Urinary bladder (tissue), 4 donors: ENCODE measurements around the gene SLC5A12. TPM values are rescaled to one million over a fixed set of nuclear protein-coding genes. Genes with fewer than 3 reads are reported as not detected.
"Not testable (repeated sequence)": the region's sequence is repeated elsewhere in the genome, so short reads cannot be mapped to it uniquely, and the experiment has no call there.

Experiments
- DNase-seq: peaks from one replicate; pipeline ENCODE4 v3.0.0-alpha.2; 2015; ENCODE audit errors: extremely low spot score
- H3K27ac ChIP-seq: one replicate; pipeline ENCODE4 v1.5.1; 2013; ENCODE audit warnings: low read depth, mild to moderate bottlenecking, moderate library complexity
- H3K36me3 ChIP-seq: one replicate; pipeline ENCODE4 v1.6.1; 2013; ENCODE audit warnings: mild to moderate bottlenecking, moderate library complexity; ENCODE audit not compliant: insufficient read depth
- H3K4me1 ChIP-seq: one replicate; pipeline ENCODE4 v1.6.1; 2013; ENCODE audit warnings: mild to moderate bottlenecking, moderate library complexity; ENCODE audit not compliant: insufficient read depth
- H3K4me3 ChIP-seq: one replicate; pipeline ENCODE4 v1.5.1; 2013; ENCODE audit warnings: low read depth, low read length
- WGBS: extraction: QIAGEN DNeasy Blood & Tissue Kit; methylation state at CpG from one replicate; pipeline ENCODE4 v1.1.7; 2013; 5-methylcytosine and 5-hydroxymethylcytosine counted together
- polyA plus RNA-seq: library from polyadenylated mRNA; stranded (reverse); fragments of 200-250 nt; gene quantifications from one replicate; pipeline ENCODE4 v1.2.3, GENCODE V29; 2013
- total RNA-seq: library from RNA; depleted of rRNA; stranded (reverse); fragments of >200 nt; gene quantifications from one replicate; pipeline ENCODE4 v1.2.3, GENCODE V29; 2014
- donor health status: healthy with polysubstance abuse.
- donor health status: healthy.

Gene SLC5A12
- total and polyA plus RNA-seq, 2 donors, result 0.37 TPM; not detected in 1

DNA sequence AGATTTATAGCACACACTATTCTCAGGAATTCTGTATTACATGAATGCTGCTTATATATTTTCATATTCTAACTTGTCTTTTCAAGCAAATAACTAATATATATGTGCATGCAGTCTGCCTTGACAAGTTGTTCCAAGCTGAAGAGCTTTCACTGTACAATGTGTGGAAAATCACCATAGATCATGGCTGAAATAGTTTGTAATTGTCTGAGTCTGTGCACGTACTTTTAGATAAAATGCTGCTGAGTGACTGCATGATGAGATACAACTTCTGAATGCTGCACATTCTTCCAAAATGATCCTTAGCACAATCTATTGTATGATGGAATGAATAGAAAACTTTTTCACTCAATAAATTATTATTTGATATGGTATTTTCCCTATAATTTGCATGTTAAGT lies 58.9 kb downstream of the SLC5A12 start:
- DNase-seq, result no peak
- 71% methylated on average over 1 of the region's 1 CpG for WGBS

GRCh38 chr11:26655287-26655686 lies 66.6 kb downstream of the SLC5A12 start:
- WGBS, result 90% methylated on average over 2 of the region's 2 CpGs
- no peak for DNase-seq
- Histone ChIP-seq H3K4me1 (no peaks in the 10 kb centered on the region), H3K27ac (no peak overlapping the region), H3K4me3 (no peak overlapping the region), H3K36me3 (no peaks in the 10 kb centered on the region)

More for the DNA sequence above, 58.9 kb downstream of the SLC5A12 start:
- Histone ChIP-seq H3K36me3 (no peaks in the 10 kb centered on the region), H3K4me3 (no peak overlapping the region), H3K27ac (no peak overlapping the region), H3K4me1 (no peaks in the 10 kb centered on the region)

- no peak overlapping the region for H3K27ac ChIP-seq
- DNase-seq, result no peak
- WGBS, result 90% methylated on average over 6 of the region's 6 CpGs
Observed at GRCh38 chr11:26651916-26652315, 69.9 kb downstream of the SLC5A12 start.

GRCh38 chr11:26649884-26650283 lies 72.0 kb downstream of the SLC5A12 start:
- no peak overlapping the region for H3K4me3 ChIP-seq
- no peaks in the 10 kb centered on the region for H3K4me1 ChIP-seq

More at GRCh38 chr11:26651916-26652315, 69.9 kb downstream of the SLC5A12 start:
- Histone ChIP-seq H3K4me3 (no peak overlapping the region), H3K4me1 (no peaks in the 10 kb centered on the region), H3K36me3 (no peaks in the 10 kb centered on the region)

GRCh38 chr11:26643314-26643713 lies 78.5 kb downstream of the SLC5A12 start:
- not testable (repeated sequence) for H3K4me1 ChIP-seq, H3K4me3 ChIP-seq, H3K27ac ChIP-seq, DNase-seq, H3K36me3 ChIP-seq
- 95% methylated on average over 10 of the region's 10 CpGs for WGBS

More at GRCh38 chr11:26649884-26650283, 72.0 kb downstream of the SLC5A12 start:
- 33% methylated on average over 8 of the region's 8 CpGs for WGBS
- H3K27ac ChIP-seq, result no peak overlapping the region
- H3K36me3 ChIP-seq, result no peaks in the 10 kb centered on the region
- no peak for DNase-seq

GRCh38 chr11:26632691-26633159 lies 89.1 kb downstream of the SLC5A12 start:
- no peak overlapping the region for H3K27ac ChIP-seq
- H3K4me3 ChIP-seq, result no peak overlapping the region
- no peaks in the 10 kb centered on the region for H3K4me1 ChIP-seq
- no peaks in the 10 kb centered on the region for H3K36me3 ChIP-seq
- WGBS, result 63% methylated on average over 2 of the region's 2 CpGs
- no peak for DNase-seq

- H3K27ac ChIP-seq, result no peak overlapping the region
- DNase-seq, result no peak
- no peaks in the 10 kb centered on the region for H3K4me1 ChIP-seq
- H3K4me3 ChIP-seq, result no peak overlapping the region
- no peaks in the 10 kb centered on the region for H3K36me3 ChIP-seq
- 88% methylated on average over 1 of the region's 1 CpG for WGBS
Observed at GRCh38 chr11:26626346-26626745, 95.5 kb downstream of the SLC5A12 start.

GRCh38 chr11:26623076-26623659 lies 98.7 kb downstream of the SLC5A12 start:
- H3K4me1 ChIP-seq, result no peaks in the 10 kb centered on the region
- H3K36me3 ChIP-seq, result no peaks in the 10 kb centered on the region
- WGBS, result 50% methylated on average over 2 of the region's 2 CpGs

GRCh38 chr11:26622181-26622580 lies 99.7 kb downstream of the SLC5A12 start:
- 86% methylated on average over 2 of the region's 2 CpGs for WGBS
- no peaks in the 10 kb centered on the region for H3K36me3 ChIP-seq
- H3K4me1 ChIP-seq, result no peaks in the 10 kb centered on the region
- H3K27ac ChIP-seq, result no peak overlapping the region
- H3K4me3 ChIP-seq, result no peak overlapping the region
- no peak for DNase-seq

More at GRCh38 chr11:26623076-26623659, 98.7 kb downstream of the SLC5A12 start:
- H3K27ac ChIP-seq, result no peak overlapping the region
- no peak for DNase-seq
- no peak overlapping the region for H3K4me3 ChIP-seq

DNA sequence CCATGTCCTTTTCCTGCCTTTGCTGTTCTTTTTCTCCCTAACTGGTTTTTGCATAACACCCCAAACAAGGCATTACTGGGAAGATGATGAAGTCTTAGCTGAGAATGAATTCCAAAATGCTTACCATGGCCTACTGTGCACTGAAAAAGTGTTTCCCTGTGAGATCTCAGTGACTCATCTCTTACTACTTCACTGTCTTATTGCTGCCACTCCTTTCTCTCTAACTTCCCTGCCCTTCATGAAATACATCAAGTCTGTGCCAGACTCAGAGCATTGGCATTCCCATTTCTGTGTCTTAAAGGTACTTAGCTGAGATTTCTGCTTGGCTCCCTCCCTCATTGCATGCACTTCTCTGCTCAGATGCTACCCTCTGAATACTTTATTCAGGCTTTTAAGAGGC lies 100.7 kb downstream of the SLC5A12 start:
- H3K36me3 ChIP-seq, result no peaks in the 10 kb centered on the region
- no peak overlapping the region for H3K4me3 ChIP-seq
- DNase-seq, result no peak
- no peaks in the 10 kb centered on the region for H3K4me1 ChIP-seq
- H3K27ac ChIP-seq, result no peak overlapping the region

- Histone ChIP-seq H3K4me1 (no peaks in the 10 kb centered on the region), H3K27ac (no peak overlapping the region), H3K4me3 (no peak overlapping the region), H3K36me3 (no peaks in the 10 kb centered on the region)
- no peak for DNase-seq
- WGBS, result 95% methylated on average over 1 of the region's 1 CpG
Observed at GRCh38 chr11:26620282-26621045, 101.4 kb downstream of the SLC5A12 start.

DNA sequence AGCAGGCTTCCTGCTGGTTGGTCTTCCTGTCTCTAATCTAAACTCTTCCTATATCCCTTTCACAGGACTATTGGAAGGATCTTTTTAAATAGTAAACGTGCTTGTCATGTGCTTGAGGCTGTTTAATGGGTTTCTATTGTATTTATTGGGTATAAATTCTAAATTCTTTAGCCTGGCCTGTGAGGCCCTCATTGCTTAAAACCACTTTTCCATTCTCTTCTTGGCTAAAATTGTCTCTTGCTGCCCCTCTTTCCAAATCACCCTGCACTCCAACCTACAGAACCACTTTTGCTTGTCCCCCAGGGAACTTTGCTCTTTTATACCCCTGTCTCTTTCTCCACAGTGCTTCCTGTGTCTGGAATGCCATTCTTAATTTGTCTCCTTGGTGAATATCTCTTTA lies 103.4 kb downstream of the SLC5A12 start:
- Histone ChIP-seq H3K4me1 (no peaks in the 10 kb centered on the region), H3K36me3 (no peaks in the 10 kb centered on the region), H3K4me3 (no peak overlapping the region), H3K27ac (no peak overlapping the region)
- 16% methylated on average over 1 of the region's 1 CpG for WGBS
- DNase-seq, result no peak
